SU-DHL-6 (cell line): ENCODE results near the gene ABHD17A.

Source experiments
- CTCF ChIP-seq: fragments of 200-600 bp; sonication (generic); IDR thresholded peaks from one replicate; pipeline ENCODE4 v1.5.1; 2017; ENCODE audit warnings: antibody characterized with exemption, mild to moderate bottlenecking, low read length, moderate library complexity; ENCODE audit not compliant: insufficient read depth, poor library complexity, severe bottlenecking
- EZH2phosphoT487 ChIP-seq: fragments of 200-600 bp; sonication (generic), shearing (Covaris generic); conservative IDR thresholded peaks from 2 replicates; pipeline ENCODE4 v1.6.1; 2018; ENCODE audit warnings: mild to moderate bottlenecking, antibody characterized with exemption, low read length, moderate library complexity, mixed read lengths

GRCh38 chr19:1909761-1910080, 24.4 kb upstream of the ABHD17A start:
- no peak for TF ChIP-seq CTCF
- no peak for TF ChIP-seq EZH2phosphoT487
